Activated CD8-positive, alpha-beta T cell treated with anti-CD3 and anti-CD28 coated beads for 36 hours (primary cell): ENCODE measurements around the gene FGFBP3. TPM values are rescaled to one million over a fixed set of nuclear protein-coding genes. Genes with fewer than 3 reads are reported as not detected.

Source experiments
- total RNA-seq, 2 experiments: library from RNA; stranded (reverse); gene quantifications; one replicate each; pipeline ENCODE4 v1.2.3, GENCODE V29; 2021

FGFBP3 gene
- total RNA-seq, 2 experiments from 2014 or later = 2.2 to 3.1 TPM

Other genes with a start within 250 kb of the FGFBP3 start
- 10 to 100 TPM; 22.1 to 22.8 TPM for gene TNKS2, start 111.1 kb downstream of the FGFBP3 start, total RNA-seq
- gene BTAF1, start 14.3 kb upstream of the FGFBP3 start, total RNA-seq = 10 to 100 TPM; 73.4 to 75.3 TPM